Left ventricle myocardium inferior (tissue), 1 donor: Measurements from ENCODE around the gene GRK1. TPM values are rescaled to one million over a fixed set of nuclear protein-coding genes. Genes with fewer than 3 reads are reported as not detected.

Experiments
- DNase-seq: peaks from one replicate; pipeline ENCODE4 v3.0.0-alpha.2; 2020
- H3K27ac ChIP-seq: fragments of 200-600 bp; replicated peaks from 2 replicates; pipeline ENCODE4 v1.8.0; 2021
- H3K27me3 ChIP-seq: fragments of 200-600 bp; 2 replicates; pipeline ENCODE4 v1.8.0; 2021; ENCODE audit warnings: low read depth
- H3K36me3 ChIP-seq: fragments of 200-600 bp; 2 replicates; pipeline ENCODE4 v1.8.0; 2021
- H3K4me1 ChIP-seq: fragments of 200-600 bp; 2 replicates; pipeline ENCODE4 v1.8.0; 2021
- H3K4me3 ChIP-seq: fragments of 200-600 bp; 2 replicates; pipeline ENCODE4 v1.8.0; 2021; ENCODE audit warnings: mild to moderate bottlenecking, moderate library complexity
- H3K9me3 ChIP-seq: fragments of 200-600 bp; replicated peaks from 2 replicates; pipeline ENCODE4 v1.8.0; 2021
- CTCF ChIP-seq: fragments of 200-600 bp; IDR thresholded peaks from 2 replicates; pipeline ENCODE4 v1.8.0; 2021; ENCODE audit warnings: antibody characterized with exemption, mild to moderate bottlenecking, borderline replicate concordance
- intact Hi-C: fragments of 100-400 bp; cut with micrococcal nuclease; formaldehyde crosslinking; loops from one replicate; pipeline ENCODE4 v1.11.0; 2022
- total RNA-seq: library from RNA; stranded (reverse); fragmentation: NEBNext Ultra II Directional; extraction: Animal tissue kit (Norgen Biotek cat#: 25700); gene quantifications from one replicate; pipeline ENCODE4 v1.2.1, GENCODE V29; 2021
- donor health status: DM: no; HTN: yes; CAD: no; lungs with severe emphysema.

GRK1 gene
- total RNA-seq, 1 donor from 2014 or later: 0.85 TPM

- no peak overlapping the region for H3K27ac ChIP-seq
- no peak overlapping the region for H3K4me3 ChIP-seq
- H3K27me3 ChIP-seq: peaks cover 17% of the 10 kb centered on the region
- no peaks in the 10 kb centered on the region for H3K36me3 ChIP-seq
- no peak for TF ChIP-seq CTCF
- no peaks in the 10 kb centered on the region for H3K9me3 ChIP-seq
- intact Hi-C loops: no loop called here
- H3K4me1 ChIP-seq: peaks cover 25% of the 10 kb centered on the region
- no peak for DNase-seq
Observed at GRCh38 chr13:113728571-113729054, 61.6 kb downstream of the GRK1 start.

- peaks cover 17% of the 10 kb centered on the region for H3K27me3 ChIP-seq
- H3K36me3 ChIP-seq: no peaks in the 10 kb centered on the region
- peak overlapping the region; percentile 30 for H3K27ac ChIP-seq
- H3K9me3 ChIP-seq: no peaks in the 10 kb centered on the region
- peak; percentile 47 for DNase-seq
- no peak overlapping the region for H3K4me3 ChIP-seq
- TF ChIP-seq CTCF: no peak
- H3K4me1 ChIP-seq: peaks cover 19% of the 10 kb centered on the region
- intact Hi-C loops: no loop called here
Observed at GRCh38 chr13:113729187-113730019, 62.4 kb downstream of the GRK1 start.

DNA sequence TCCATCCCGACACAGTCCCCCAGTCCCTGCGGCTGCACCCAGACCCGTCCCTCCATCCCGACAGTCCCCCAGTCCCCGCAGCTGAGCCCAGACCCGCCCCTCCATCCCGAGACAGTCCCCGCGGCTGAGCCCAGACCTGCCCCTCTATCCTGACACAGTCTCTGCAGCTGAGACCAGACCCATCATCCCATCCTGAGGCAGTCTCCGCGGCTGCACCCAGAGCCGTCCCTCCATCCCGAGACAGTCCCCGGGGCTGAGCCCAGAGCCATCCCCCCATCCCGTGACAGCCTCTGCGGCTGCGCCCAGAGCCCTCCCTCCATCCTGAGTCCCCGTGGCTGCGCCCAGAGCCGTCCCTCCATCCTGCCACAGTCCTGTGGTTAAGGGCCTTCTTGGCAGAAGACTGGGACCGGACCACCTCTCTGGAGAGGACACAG is 63.3 kb downstream of the GRK1 start:
- no peak for DNase-seq
- Histone ChIP-seq H3K27me3 (peaks cover 17% of the 10 kb centered on the region), H3K27ac (no peak overlapping the region), H3K9me3 (no peaks in the 10 kb centered on the region), H3K4me1 (peaks cover 12% of the 10 kb centered on the region), H3K4me3 (no peak overlapping the region), H3K36me3 (no peaks in the 10 kb centered on the region)
- intact Hi-C loops: no loop called here
- no peak for TF ChIP-seq CTCF

DNA sequence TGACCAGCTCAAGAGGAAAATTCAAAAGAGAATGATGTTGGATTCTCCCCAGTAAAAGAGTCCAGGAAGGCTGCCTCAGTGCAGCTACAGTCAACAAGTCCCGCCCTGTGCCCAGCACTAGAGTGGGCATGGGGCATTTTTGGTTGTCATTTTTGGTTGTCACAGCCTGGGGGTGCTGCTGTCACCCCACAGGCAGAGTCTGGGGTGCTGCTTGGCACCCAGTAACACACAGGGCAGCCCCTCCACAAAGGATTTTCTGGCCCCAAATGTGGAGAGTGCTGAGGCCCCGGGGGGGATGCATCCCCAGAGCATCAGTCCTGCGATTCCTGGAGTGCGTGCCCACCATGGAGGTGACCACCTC is 63.8 kb downstream of the GRK1 start:
- DNase-seq: no peak
- Histone ChIP-seq H3K9me3 (no peaks in the 10 kb centered on the region), H3K4me3 (no peak overlapping the region), H3K27ac (no peak overlapping the region), H3K36me3 (no peaks in the 10 kb centered on the region), H3K27me3 (peaks cover 17% of the 10 kb centered on the region), H3K4me1 (peaks cover 12% of the 10 kb centered on the region)
- intact Hi-C loops: no loop called here
- TF ChIP-seq CTCF: peak; percentile 15

- no peaks in the 10 kb centered on the region for H3K9me3 ChIP-seq
- no peak for DNase-seq
- no peak overlapping the region for H3K4me3 ChIP-seq
- intact Hi-C loops: no loop called here
- peaks cover 17% of the 10 kb centered on the region for H3K27me3 ChIP-seq
- H3K27ac ChIP-seq: no peak overlapping the region
- H3K36me3 ChIP-seq: no peaks in the 10 kb centered on the region
- no peak for TF ChIP-seq CTCF
- H3K4me1 ChIP-seq: peaks cover 12% of the 10 kb centered on the region
Observed at GRCh38 chr13:113731192-113732175, 64.5 kb downstream of the GRK1 start.
